Measurements from ENCODE around the gene PLRG1. TPM values are rescaled to one million over a fixed set of nuclear protein-coding genes. Genes with fewer than 3 reads are reported as not detected.

PLRG1 gene
- total RNA-seq, 6 donors from 2014 or later = 12.9 to 60.1 (median 51.3) TPM

- no peak for TF ChIP-seq CTCF (IDR thresholded peaks at IDR 0.05)
- no peak for TF ChIP-seq POLR2A (IDR thresholded peaks at IDR 0.05)
- TF ChIP-seq EP300 (IDR thresholded peaks at IDR 0.05) = no peak
- TF ChIP-seq POLR2AphosphoS5 (IDR thresholded peaks at IDR 0.05) = no peak
- no peaks in the 10 kb centered on the region for H3K27me3 ChIP-seq
- H3K27ac ChIP-seq = no peak overlapping the region
- no peaks in the 10 kb centered on the region for H3K4me1 ChIP-seq
- DNase-seq (no peak), ATAC-seq (ENCODE audit: low FRiP score in 2 of 2) (no peak)
- H3K9me3 ChIP-seq = no peaks in the 10 kb centered on the region
- no peak overlapping the region for H3K4me3 ChIP-seq
- 83 to 87% methylated on average over 4 of the region's 4 CpGs for WGBS, 2 donors
- no peaks in the 10 kb centered on the region for H3K36me3 ChIP-seq
These were observed 22.9 kb downstream of the PLRG1 start for GRCh38 chr4:154527308-154527707.

GRCh38 chr4:154526151-154526550 lies 24.0 kb downstream of the PLRG1 start:
- Histone ChIP-seq H3K4me3 (no peak overlapping the region), H3K36me3 (no peaks in the 10 kb centered on the region), H3K27me3 (no peaks in the 10 kb centered on the region), H3K4me1 (no peaks in the 10 kb centered on the region), H3K27ac (no peak overlapping the region), H3K9me3 (no peaks in the 10 kb centered on the region)
- WGBS, 2 donors = 7 to 26% methylated on average over 2 of the region's 2 CpGs
- TF ChIP-seq POLR2AphosphoS5 (IDR thresholded peaks at IDR 0.05) (no peak), POLR2A (IDR thresholded peaks at IDR 0.05) (no peak), CTCF (IDR thresholded peaks at IDR 0.05) (no peak), EP300 (IDR thresholded peaks at IDR 0.05) (no peak)
- ATAC-seq (ENCODE audit: low FRiP score in 2 of 2) (no peak), DNase-seq (no peak)

GRCh38 chr4:154521607-154522006 lies 28.6 kb downstream of the PLRG1 start:
- DNase-seq (no peak), ATAC-seq (ENCODE audit: low FRiP score in 2 of 2) (no peak)
- Histone ChIP-seq H3K4me1 (no peaks in the 10 kb centered on the region), H3K4me3 (no peak overlapping the region), H3K9me3 (no peaks in the 10 kb centered on the region), H3K27ac (no peak overlapping the region), H3K36me3 (no peaks in the 10 kb centered on the region), H3K27me3 (no peaks in the 10 kb centered on the region)
- TF ChIP-seq POLR2A (IDR thresholded peaks at IDR 0.05) = no peak
- no peak for TF ChIP-seq CTCF (IDR thresholded peaks at IDR 0.05)
- TF ChIP-seq EP300 (IDR thresholded peaks at IDR 0.05) = no peak
- no peak for TF ChIP-seq POLR2AphosphoS5 (IDR thresholded peaks at IDR 0.05)

GRCh38 chr4:154519214-154519613 lies 31.0 kb downstream of the PLRG1 start:
- H3K4me3 ChIP-seq = no peak overlapping the region
- no peaks in the 10 kb centered on the region for H3K9me3 ChIP-seq
- H3K4me1 ChIP-seq = no peaks in the 10 kb centered on the region
- no peaks in the 10 kb centered on the region for H3K27me3 ChIP-seq
- ATAC-seq (ENCODE audit: low FRiP score in 2 of 2) = no peak
- TF ChIP-seq EP300 (IDR thresholded peaks at IDR 0.05) (no peak), POLR2A (IDR thresholded peaks at IDR 0.05) (no peak), POLR2AphosphoS5 (IDR thresholded peaks at IDR 0.05) (no peak), CTCF (IDR thresholded peaks at IDR 0.05) (no peak)
- DNase-seq = no peak
- 79 to 82% methylated on average over 4 of the region's 4 CpGs for WGBS, 2 donors
- H3K36me3 ChIP-seq = no peaks in the 10 kb centered on the region
- H3K27ac ChIP-seq = no peak overlapping the region

- no peak for TF ChIP-seq POLR2A (IDR thresholded peaks at IDR 0.05)
- no peak for TF ChIP-seq POLR2AphosphoS5 (IDR thresholded peaks at IDR 0.05)
- TF ChIP-seq EP300 (IDR thresholded peaks at IDR 0.05) = no peak
- no peak for TF ChIP-seq CTCF (IDR thresholded peaks at IDR 0.05)
- no peaks in the 10 kb centered on the region for H3K9me3 ChIP-seq
- DNase-seq = no peak
- H3K27ac ChIP-seq = no peak overlapping the region
- H3K4me3 ChIP-seq = no peak overlapping the region
- H3K27me3 ChIP-seq = no peaks in the 10 kb centered on the region
- no peaks in the 10 kb centered on the region for H3K4me1 ChIP-seq
- 73 to 77% methylated on average over 4 of the region's 4 CpGs for WGBS, 2 donors
- H3K36me3 ChIP-seq = no peaks in the 10 kb centered on the region
- ATAC-seq (ENCODE audit: low FRiP score in 2 of 2) = no peak
These were observed 32.6 kb downstream of the PLRG1 start for GRCh38 chr4:154517591-154517990.

Measured in upper lobe of left lung (tissue), 6 donors.